Measurements from ENCODE around the gene COPS2.
"Not testable (repeated sequence)": the region's sequence is repeated elsewhere in the genome, so short reads cannot be mapped to it uniquely, and the experiment has no call there.

COPS2 gene

DNA sequence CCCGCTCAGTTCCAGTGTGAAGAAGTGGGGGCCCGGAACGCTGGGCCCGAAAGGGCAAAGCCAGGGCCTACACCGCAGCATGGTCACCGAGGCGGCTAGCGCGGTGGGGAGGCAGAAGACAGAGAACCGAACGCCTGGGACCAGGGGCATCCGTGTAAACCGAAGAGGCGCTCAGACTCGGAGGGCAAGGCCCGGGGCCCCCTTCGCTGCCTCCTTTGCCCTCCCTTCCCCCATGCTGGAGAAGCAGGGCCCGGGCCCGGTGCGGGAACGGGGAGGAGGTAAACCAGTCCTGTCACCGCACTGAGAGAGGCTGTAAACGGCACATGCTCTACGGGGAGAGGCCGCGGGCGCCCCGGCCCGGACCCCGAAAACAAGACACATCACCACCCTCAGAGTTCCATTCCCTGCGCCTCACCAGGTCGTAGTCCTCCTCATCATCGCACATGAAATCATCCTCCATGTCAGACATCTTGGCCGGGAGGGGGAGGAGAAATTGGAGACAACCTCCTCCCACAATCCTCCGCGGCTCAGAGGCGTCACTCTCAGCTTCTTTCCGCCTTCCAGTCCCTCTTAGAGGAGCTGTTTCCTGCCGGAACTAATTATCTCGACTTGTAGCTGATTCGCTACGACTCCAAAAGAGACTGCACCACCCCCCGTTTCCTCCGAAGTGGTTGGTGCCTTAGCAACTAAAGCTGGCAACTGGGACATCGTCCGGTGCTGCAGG lies at the start of gene COPS2:
COPS2 (minus strand) TSS at position 490 of the 724 bp plus-strand sequence; CDS start at position 469, 21 bp downstream.
- DNase-seq: peak; percentile 91

DNA sequence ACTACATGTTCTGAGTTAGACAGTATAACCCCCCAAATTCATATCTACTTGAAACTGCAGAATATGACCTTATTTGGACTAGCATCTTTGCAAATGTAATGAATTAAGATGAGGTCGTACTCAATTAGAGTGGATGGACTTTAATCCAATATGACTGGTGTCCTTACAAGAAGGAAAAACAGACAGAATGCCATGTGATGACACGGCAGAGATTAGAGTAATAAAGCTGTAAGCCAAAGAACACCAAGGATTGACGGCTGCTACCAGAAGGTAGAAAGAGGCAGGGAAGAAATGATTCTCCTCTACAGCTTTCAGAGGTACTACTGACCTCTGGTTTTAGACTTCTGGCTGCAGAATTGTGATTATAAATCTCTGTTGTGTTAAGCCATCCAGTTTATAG lies 44.9 kb upstream of the COPS2 start:
- no peak for DNase-seq

DNA sequence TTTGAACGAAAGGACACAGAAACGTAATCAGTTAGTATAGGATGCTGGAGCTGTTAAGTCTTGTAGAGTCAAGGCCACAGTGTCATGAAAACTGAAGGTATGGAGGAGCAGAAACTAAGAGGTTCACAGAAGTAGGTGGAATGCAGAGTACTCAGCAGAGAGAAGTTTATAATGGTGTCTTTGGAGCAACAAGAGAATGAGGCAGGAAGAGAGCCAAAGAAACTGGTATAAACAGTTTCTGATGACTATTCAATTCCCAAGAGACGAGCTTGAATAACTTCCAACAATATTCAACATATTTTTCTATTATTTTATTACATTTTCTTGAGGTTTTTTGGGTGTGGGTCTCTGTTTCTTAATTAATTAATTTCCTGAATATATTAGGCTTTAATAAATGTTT lies 44.3 kb upstream of the COPS2 start:
- DNase-seq: no peak

DNA sequence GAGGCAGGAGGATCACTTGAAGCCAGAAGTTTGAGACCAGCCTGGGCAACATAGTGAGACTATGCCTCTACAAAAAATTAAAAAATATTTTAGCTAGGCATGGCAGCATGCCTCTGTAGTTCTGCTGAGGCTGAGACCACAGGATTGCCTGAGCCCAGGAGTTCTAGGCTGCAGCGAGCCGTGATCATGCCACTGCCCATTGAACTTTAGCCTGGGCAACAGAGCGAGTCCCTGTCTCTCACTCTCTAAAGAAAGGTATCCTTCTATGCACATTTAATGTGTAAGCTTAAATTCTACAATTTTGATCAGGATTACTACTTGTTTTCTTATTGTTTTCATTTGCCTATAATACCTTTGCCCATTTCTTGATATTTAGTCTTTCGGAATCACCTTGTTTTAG lies 41.5 kb upstream of the COPS2 start:
- DNase-seq: no peak

DNA sequence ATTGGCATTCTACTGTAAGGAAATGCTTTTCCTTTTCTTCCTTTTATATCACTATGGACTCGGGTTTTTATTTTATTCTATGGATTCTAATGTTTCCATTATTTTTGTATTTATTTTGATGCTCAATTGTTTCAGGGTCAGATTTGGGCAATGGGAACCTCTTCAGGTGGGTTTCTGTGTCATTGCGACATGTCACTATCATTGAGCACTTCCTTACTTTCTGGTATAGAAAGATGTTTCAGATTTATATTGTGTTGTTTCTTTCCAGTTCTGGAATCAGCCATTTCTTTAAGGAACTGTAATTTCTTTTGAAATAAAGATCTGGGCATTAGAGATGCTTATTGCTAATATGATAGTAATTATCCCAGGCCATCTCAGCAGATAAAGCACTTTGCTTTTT lies 36.5 kb upstream of the COPS2 start:
- DNase-seq: no peak

DNA sequence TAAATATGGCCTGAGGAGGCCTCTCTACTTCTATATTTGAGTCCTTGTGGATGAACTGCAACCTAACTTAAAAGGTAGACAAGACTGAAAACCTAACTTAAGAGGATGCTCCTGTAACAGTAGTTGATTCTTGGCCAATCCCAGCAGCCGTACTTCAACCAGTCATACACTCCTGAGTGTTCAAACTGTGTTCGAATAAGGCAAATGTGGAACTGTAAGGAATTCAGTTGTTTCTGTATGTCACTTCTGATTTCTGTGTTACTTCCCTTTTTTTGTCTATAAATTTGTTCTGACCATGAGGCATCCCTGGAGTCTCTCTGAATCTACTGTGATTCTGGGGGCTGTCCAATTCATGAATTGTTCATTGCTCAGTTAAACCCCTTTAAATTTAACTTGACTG lies 35.2 kb upstream of the COPS2 start:
- no peak for DNase-seq

DNA sequence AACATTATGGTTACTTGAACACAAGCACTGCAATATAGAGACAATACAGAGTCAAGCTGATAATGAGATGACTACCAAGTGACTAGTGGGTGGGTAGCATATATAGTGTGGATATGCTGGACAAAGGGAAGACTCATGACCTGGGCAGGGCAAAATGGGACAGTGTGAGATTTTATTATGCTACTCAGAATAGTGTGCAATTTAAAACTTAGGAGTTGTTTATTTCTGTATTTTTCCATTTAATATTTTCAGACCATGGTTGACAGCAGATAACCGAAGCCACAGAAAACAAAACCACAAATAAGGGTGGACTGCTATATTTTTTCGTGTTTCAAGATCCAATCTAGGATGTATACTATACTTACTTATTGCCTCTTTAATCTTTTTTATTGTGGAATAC lies 34.2 kb upstream of the COPS2 start:
- no peak for DNase-seq

DNA sequence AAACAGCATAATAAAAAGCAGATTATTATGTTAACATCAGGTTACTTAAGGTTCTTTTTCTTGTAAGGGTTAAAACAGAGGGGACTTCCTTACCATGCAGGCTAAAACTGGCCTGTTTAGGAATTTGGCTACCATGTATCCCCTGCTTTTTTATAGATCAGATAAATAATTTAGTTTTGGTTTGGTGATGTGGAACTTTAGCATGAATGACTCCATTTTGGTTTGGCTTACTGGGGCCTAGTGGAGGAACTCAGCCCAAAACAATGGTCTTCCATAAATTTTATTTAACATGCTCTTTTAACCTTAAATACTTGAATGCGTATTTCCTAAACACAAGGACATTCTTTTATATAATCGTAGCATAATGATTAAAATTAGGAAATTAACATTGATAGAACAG lies 33.5 kb upstream of the COPS2 start:
- no peak for DNase-seq

DNA sequence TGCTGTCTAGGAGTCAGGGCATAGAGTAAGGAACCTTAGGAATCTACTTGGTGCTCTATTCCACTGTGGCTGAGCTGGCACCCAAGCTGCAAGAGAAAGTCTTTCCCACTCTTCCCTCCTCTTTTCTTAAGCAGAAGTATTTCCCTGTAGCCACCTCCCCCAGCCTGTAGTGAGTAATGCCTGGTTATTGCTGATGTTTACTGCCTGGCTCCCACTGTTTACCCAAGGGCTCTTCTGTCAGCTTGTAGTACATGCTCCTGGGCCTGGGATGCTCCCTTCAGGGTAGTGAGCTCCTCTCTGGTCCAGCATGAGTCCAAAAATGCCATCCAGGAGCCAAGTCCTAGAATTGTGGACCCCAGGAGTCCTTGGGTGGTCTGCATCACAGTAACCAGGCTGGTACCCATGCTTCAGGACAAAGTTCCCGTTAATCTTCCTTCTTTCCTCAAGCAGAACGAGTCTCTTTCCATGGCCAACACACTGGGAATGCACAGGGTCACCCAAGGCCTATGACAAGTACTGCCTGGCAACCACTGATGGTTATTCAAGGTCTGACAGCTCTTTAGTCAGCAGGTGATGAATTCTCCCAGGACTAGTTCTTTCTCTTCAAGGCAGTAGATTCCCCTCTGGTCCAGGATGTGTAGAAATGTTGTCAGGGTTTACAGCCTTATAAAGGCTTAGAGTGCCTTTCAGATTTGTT lies 32.3 kb upstream of the COPS2 start:
- DNase-seq: no peak

DNA sequence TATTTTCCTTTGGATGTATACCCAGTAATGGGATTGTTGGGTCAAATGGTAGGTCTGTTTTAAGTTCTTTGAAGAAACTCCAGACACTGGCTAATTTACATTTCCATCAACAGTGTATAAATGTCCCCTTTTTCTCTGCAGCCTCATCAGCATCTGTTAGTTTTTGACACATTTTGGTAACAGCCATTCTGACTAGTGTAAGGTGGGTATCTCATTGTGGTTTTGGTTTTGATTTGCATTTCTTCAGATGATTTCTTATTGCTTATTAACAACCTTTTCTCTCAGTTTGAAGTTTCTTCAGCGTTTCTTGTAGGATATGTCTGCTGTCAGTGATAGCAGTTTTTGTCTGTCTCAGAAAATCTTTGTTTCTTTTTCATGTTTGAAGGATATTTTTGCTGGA lies 30.1 kb upstream of the COPS2 start:
- no peak for DNase-seq

DNA sequence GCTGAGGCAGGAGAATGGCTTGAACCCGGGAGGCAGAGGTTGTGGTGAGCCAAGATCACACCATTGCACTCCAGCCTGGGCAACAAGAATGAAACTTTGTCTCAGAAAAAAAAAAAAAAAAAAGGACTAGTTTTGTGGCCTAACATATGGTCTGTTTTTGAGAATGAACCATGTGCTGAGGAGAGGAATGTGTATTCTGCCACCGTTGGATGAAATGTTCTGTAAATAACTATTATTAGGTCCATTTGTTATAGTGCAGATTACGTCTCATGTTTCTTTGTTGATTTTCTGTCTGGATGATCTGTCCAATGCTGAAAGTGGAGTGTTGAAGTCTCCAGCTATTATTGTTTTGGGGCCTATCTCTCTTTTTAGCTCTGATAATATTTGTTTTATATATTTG lies 28.3 kb upstream of the COPS2 start:
- DNase-seq: not testable (repeated sequence)

DNA sequence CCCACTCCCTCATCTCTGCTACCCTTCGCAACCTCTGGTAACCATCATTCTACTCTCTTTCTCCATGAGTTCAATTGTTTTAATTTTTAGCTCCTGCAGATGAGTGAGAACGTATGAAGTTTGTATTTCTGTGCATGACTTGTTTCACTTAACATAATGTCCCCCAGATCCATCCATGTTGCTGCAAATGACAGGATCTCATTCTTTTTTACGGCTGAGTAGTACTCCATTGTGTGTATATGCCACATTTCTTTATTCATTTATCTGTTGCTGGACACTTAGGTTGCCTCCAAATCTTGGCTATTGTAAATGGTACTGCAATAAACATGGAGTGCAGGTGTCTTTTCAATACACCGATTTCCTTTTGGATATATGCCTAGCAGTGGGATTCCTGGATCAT lies 26.7 kb upstream of the COPS2 start:
- DNase-seq: no peak

DNA sequence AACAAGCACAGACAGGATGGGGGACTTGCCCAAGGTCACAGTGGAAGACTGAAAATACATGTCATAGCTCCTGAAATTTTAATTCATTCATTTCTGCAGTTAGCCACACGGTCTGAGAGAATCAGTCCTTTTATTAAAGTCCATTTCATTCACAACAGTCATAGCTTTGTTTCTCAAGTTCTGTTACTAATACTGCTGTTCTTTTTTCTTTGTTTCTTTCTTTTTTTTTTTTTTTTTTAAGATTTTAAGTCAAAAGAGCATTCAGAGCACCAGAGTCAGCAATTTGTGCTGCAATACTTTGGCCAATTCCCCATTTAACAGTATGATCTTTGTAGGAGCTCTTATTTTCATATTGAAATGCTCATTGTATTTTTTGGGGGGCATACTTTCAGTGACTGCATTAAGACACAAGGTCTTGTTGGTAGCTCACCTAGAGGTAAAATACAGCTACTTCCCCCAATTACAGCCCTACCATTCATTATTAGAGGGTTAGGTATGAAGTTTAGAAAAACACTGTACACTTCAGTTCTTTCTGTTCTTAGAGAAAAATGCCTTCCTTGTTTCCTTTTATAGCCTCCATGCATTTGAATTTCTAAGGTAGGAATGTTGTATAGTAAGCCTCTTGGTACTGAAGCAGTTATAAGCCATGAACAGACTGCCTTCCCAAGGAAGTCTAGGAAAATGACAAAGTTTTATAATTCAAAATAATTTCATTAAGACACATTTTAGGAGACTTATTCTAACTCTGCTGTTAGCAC lies 24.2 kb upstream of the COPS2 start:
- no peak for DNase-seq

DNA sequence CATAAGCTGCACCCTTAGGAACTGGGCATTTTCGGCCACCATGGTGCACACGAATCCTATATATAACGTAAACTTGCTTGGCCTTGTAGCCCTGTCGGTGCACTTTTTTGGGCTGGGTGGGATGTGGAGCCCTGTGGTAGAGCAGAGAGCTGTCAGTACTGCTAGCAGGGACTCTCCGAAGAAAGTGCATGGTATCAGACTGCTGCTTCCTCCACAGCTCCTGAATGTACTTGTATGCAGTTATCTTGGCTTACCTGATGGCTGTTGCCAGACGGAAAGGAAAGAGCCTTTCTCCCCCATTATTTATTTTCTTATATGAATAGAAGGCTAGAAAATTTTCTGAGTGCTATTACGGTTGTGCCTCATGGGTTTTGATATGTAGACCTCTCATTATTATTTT lies 23.1 kb upstream of the COPS2 start:
- no peak for DNase-seq

DNA sequence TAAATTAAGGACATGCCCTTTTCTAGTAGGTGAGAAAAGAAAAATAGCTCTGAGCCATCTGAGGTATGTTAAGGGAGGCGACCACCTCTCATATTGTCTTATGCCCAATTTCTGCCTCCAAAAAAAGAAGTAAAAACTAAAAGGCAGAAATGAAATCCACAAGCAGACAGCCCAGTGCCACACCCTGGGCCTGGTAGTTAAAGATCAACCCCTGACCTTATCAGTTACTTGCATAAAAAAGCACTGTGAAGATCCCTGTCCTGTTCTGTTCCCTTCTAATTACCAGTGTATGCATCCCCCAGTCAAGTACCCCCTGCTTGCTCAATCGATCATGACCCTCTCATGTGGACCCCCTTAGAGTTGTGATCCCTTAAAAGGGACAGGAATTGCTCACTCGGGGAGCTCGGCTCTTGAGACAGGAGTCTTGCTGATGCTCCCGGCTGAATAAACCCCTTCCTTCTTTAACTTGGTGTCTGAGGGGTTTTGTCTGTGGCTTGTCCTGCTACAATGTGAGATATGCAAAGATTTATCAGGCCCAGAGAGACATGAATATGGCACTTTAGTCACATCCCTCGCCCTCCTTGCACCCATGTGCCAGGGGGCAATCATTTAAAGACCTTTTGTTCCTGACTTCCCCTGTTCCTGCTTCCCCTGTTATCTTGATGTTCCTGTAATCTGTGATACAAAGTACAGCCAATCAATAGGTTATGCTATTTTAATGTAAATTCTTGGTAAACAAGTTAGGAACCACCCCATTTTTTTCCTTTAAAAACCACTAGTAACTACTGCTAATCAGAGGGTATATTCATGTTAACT lies 20.4 kb upstream of the COPS2 start:
- not testable (repeated sequence) for DNase-seq

DNA sequence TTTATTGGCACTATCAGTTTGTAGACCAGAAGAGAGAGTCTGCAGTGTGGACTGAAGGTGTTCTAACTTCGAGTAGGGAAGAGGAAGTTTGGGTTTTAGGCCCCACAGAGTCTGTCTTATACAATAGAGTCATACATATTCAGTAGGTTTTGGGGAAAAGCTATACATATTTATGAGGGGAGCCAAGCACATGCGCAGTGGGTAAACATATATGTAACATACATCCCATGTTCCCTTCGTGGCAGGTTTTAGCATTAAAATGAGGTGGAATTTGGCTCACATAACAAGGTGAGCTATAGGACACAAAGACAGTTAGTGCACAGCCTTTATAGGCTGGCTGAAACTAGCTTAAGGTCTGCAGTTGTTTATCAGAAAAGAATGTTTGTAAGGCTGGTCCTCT lies 19.5 kb upstream of the COPS2 start:
- DNase-seq: no peak

DNA sequence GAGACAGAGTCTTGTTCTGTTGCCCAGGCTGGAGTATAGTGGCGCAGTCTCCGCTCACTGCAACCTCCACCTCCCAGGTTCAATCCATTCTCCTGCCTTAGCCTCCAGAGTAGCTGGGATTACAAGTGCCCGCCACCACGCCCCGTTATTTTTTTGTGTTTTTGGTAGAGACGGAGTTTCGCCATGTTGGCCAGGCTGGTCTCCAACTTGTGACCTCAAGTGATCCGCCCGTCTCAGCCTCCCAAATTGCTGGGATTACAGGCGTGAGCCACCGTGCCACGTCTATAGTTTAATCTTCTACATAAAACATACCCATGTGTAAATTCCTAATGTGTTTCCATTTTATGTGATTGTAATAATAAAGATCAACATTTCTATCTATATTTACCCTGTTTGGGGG lies 16.4 kb upstream of the COPS2 start:
- no peak for DNase-seq

DNA sequence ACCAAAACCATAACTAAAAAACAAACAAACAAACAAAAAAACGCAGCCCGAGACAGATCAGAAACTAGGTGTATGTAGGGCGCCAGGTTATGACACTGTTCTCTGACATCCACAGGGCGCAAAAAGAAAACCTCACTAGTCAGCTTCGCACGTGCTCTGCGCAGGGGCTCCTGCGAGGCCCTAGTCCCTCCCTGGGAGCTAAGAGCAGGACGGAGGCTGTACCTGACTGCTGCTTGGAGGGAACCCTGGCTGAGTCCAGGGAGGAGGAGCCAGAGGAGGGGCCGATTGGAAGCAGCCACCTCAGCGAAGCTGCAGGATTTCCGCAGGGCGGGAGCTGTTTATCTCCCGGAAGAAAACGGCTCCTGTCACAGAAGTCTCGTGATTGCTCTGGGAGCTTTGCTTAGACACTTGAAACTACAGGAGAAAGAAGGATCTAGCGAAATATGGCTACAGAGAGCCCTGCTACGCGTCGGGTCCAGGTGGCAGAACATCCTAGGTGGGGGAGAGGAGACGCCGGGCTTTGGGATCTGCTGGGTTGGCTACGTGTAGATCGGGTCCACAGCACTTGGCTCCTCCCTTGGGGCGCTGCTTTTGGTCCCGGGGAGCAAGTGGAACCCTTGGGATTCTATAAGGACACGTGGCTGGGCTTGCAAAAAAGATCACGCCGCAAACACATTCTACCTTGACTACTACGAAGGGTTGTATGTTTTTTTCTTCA lies 14.6 kb upstream of the COPS2 start, which contains the start of gene GALK2:
GALK2 (plus strand) TSS at position 368 of the 718 bp plus-strand sequence; CDS start at position 444, 76 bp downstream.
- DNase-seq: peak; percentile 75

DNA sequence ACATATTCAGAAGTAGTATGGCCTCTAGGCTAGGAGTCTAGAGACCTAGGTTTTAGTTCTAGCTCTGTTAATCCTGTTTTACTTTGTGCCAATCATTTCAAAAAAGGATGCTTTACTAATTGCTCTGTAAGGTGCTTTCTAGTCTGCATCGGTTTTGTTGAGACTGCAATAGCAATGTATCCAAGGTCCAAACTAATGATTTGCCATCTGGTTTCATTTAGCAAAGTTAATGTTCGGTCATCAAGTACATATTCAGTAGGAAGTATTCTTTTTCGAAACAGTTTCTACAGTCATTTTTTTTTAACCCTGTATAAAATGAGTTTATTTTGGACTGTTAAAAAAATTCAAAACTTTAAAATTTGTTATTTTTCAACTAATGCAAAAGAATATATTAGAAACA lies 12.6 kb upstream of the COPS2 start:
- no peak for DNase-seq

DNA sequence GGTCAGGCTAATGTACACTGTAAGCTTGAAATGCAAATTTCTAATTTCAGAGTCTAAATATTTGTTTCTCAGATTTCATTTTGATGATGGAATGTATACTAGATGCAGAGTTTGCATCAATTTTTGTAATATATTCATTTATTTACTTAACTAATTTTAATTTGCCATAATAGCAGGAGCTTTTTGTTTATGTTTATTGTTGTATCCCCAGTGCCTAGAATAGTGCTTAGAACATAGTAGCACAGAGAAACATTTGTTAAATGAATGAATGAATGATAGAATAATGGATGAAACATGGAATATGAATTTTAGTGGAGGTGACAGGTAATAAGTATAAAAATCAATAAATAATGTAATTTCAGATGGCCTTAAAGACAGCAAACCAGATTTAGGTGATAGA lies 9.5 kb upstream of the COPS2 start:
- no peak for DNase-seq

DNA sequence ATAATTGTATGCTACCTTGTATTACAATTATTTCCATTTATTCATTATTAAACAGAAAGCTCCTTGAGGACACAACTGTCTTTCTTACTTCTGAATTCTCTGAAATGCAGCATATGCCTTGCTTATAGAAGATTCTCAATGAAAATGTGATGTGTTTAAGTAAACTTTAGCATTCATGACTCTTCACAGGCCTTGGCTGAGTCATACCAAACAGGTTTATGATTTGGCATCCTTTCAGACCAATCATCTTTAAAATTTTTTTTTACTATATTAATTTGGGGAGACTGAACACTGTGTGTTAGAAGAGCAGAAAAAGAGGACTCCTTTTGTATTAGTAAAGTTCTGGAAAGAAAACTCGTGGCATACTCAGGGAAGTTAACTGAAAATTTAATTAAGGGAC lies 8.3 kb upstream of the COPS2 start:
- DNase-seq: no peak

Measured in activated effector memory CD4-positive, alpha-beta T cell treated with Interleukin-2 at 50 U/mL for 16 hours (primary cell).